GM19467 (cell line): ENCODE measurements around the gene TBC1D22A.
"Not testable (repeated sequence)": the region's sequence is repeated elsewhere in the genome, so short reads cannot be mapped to it uniquely, and the experiment has no call there.

Source experiments
- ATAC-seq: cut with Tn5 transposase; IDR thresholded peaks from one replicate; pipeline ENCODE4 v1.9.1; 2021; ENCODE audit warnings: mild to moderate bottlenecking, moderate library complexity; ENCODE audit not compliant: unreplicated experiment

Gene TBC1D22A

GRCh38 chr22:46966495-46966845 lies 204.0 kb downstream of the TBC1D22A start:
- no peak for ATAC-seq

GRCh38 chr22:46966846-46967245 lies 204.4 kb downstream of the TBC1D22A start:
- no peak for ATAC-seq

- ATAC-seq, result no peak
These were observed 205.3 kb downstream of the TBC1D22A start for GRCh38 chr22:46967445-46968358.

- no peak for ATAC-seq
These were observed 205.9 kb downstream of the TBC1D22A start for GRCh38 chr22:46968359-46968740.

GRCh38 chr22:46968848-46969247 lies 206.4 kb downstream of the TBC1D22A start:
- no peak for ATAC-seq

- peak; percentile 81 for ATAC-seq
These were observed 207.0 kb downstream of the TBC1D22A start for GRCh38 chr22:46969491-46969890.

GRCh38 chr22:46969961-46970360 lies 207.5 kb downstream of the TBC1D22A start:
- peak; percentile 30 for ATAC-seq

GRCh38 chr22:46970411-46971098 lies 208.1 kb downstream of the TBC1D22A start:
- no peak for ATAC-seq

GRCh38 chr22:46971099-46971763 lies 208.8 kb downstream of the TBC1D22A start:
- no peak for ATAC-seq

GRCh38 chr22:46971764-46972125 lies 209.3 kb downstream of the TBC1D22A start:
- ATAC-seq, result no peak

- no peak for ATAC-seq
These were observed 209.8 kb downstream of the TBC1D22A start for GRCh38 chr22:46972256-46972655.

- no peak for ATAC-seq
These were observed 210.7 kb downstream of the TBC1D22A start for GRCh38 chr22:46972901-46973831.

GRCh38 chr22:46974077-46974476 lies 211.6 kb downstream of the TBC1D22A start:
- no peak for ATAC-seq

- ATAC-seq, result no peak
These were observed 212.5 kb downstream of the TBC1D22A start for GRCh38 chr22:46974631-46975585.

- ATAC-seq, result no peak
These were observed 213.7 kb downstream of the TBC1D22A start for GRCh38 chr22:46976143-46976542.

- ATAC-seq, result no peak
These were observed 214.1 kb downstream of the TBC1D22A start for GRCh38 chr22:46976598-46976997.

- ATAC-seq, result no peak
These were observed 215.3 kb downstream of the TBC1D22A start for GRCh38 chr22:46977656-46978343.

GRCh38 chr22:46978668-46979067 lies 216.2 kb downstream of the TBC1D22A start:
- not testable (repeated sequence) for ATAC-seq

GRCh38 chr22:46979506-46979905 lies 217.1 kb downstream of the TBC1D22A start:
- ATAC-seq, result no peak
